Glutamatergic neuron (in vitro differentiated cells): ENCODE measurements around the gene ZNF580. TPM values are rescaled to one million over a fixed set of nuclear protein-coding genes. Genes with fewer than 3 reads are reported as not detected.
A peak's percentile ranks its signal among the peaks of the same experiment; 100 is the strongest.

ENCODE experiments used
- DNase-seq: peaks from one replicate; pipeline ENCODE4 v3.0.0; 2022
- H3K27ac Mint-ChIP-seq: one replicate; pipeline ENCODE4 v1.8.0; 2020; ENCODE audit warnings: mild to moderate bottlenecking, mixed read lengths, inconsistent platforms; ENCODE audit not compliant: unreplicated experiment
- H3K27me3 Mint-ChIP-seq: one replicate; pipeline ENCODE4 v1.8.0; 2020; ENCODE audit warnings: mild to moderate bottlenecking, moderate library complexity, mixed read lengths, inconsistent platforms; ENCODE audit not compliant: unreplicated experiment
- H3K36me3 Mint-ChIP-seq: one replicate; pipeline ENCODE4 v1.8.0; 2020; ENCODE audit warnings: mild to moderate bottlenecking, mixed read lengths, inconsistent platforms; ENCODE audit not compliant: unreplicated experiment
- H3K4me1 Mint-ChIP-seq: one replicate; pipeline ENCODE4 v1.8.0; 2020; ENCODE audit warnings: mild to moderate bottlenecking, low read depth, mixed read lengths, inconsistent platforms; ENCODE audit not compliant: unreplicated experiment
- H3K4me3 Mint-ChIP-seq: one replicate; pipeline ENCODE4 v1.8.0; 2020; ENCODE audit warnings: mild to moderate bottlenecking, mixed read lengths, inconsistent platforms; ENCODE audit not compliant: unreplicated experiment
- H3K9me3 Mint-ChIP-seq: one replicate; pipeline ENCODE4 v1.8.0; 2020; ENCODE audit warnings: mild to moderate bottlenecking, moderate library complexity, mixed read lengths, inconsistent platforms; ENCODE audit not compliant: unreplicated experiment
- total RNA-seq: library from RNA; stranded (reverse); fragmentation: NEBNext Ultra II Directional; extraction: Animal tissue kit (Norgen Biotek cat#: 25700); gene quantifications from one replicate; pipeline ENCODE4 v1.2.1, GENCODE V29; 2021; ENCODE audit not compliant: unreplicated experiment
- TF ChIP-seq, protein P1 (sequence below): fragments of 200-600 bp; sonication (generic); IDR thresholded peaks from one replicate; pipeline ENCODE4 v1.5.0; 2021; ENCODE audit not compliant: partially characterized antibody, unreplicated experiment

ZNF580 gene
- total RNA-seq, 1 donor from 2014 or later = 43.6 TPM

DNA sequence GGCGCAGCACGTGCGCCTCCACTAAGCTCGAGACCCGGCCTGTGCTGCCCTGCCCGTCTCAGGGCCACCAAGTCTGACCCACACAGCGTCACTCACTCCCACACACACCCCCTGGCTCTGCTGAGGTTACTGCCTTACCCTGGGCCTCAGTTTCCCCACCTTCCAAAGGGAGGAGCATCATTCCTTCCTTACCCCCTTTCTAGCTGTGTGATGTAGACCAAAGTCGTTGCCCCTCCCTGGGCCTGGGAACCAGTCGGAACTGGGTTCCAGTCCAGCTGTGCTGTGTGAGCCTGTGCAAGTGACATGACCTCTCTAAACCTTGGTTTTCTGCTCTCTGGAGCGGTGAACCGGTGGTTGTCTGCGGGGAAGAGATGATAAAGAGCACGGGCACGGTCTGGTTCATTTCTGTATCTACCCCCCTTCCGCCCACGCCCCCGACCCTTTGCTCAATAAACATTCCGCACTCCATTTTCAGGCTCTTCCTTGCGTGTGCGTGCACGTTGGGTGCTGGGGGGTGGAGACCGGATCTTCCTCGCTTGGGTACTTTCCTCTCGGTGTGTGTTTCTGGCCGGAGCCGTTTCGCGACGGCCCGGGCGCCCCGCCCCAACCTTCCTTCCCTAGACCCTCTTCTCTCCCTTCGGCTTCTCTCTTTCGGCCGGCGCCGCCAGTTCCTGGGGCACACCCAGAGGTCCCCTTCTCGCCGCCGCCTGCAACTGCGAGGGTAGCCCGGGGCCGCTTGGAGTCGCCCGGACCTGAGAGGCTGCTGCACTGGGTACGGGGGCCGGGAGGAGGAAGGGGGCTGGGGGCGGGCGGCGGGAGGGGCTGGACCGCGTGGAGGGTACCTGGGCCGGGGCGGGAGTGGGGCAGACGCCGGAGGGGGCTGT lies 2.4 kb downstream of the ZNF580 start, which contains the start of gene ZNF581:
TSS of gene ZNF581 (plus strand) at position 647 of the 884 bp plus-strand sequence. CDS start 923 bp downstream, outside the sequence.
- TF ChIP-seq, protein P1, sequence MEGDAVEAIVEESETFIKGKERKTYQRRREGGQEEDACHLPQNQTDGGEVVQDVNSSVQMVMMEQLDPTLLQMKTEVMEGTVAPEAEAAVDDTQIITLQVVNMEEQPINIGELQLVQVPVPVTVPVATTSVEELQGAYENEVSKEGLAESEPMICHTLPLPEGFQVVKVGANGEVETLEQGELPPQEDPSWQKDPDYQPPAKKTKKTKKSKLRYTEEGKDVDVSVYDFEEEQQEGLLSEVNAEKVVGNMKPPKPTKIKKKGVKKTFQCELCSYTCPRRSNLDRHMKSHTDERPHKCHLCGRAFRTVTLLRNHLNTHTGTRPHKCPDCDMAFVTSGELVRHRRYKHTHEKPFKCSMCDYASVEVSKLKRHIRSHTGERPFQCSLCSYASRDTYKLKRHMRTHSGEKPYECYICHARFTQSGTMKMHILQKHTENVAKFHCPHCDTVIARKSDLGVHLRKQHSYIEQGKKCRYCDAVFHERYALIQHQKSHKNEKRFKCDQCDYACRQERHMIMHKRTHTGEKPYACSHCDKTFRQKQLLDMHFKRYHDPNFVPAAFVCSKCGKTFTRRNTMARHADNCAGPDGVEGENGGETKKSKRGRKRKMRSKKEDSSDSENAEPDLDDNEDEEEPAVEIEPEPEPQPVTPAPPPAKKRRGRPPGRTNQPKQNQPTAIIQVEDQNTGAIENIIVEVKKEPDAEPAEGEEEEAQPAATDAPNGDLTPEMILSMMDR = no peak
- H3K4me3 Mint-ChIP-seq = peak within 1 kb of the TSS; percentile 97
- H3K4me1 Mint-ChIP-seq = peaks cover 22% of the 10 kb centered on the region
- H3K27me3 Mint-ChIP-seq = peaks cover 16% of the 10 kb centered on the region
- H3K36me3 Mint-ChIP-seq = no peaks in the 10 kb centered on the region
- peak; percentile 81 for DNase-seq
- H3K9me3 Mint-ChIP-seq = peaks cover 22% of the 10 kb centered on the region
- H3K27ac Mint-ChIP-seq = peak within 1 kb of the TSS; percentile 86

DNA sequence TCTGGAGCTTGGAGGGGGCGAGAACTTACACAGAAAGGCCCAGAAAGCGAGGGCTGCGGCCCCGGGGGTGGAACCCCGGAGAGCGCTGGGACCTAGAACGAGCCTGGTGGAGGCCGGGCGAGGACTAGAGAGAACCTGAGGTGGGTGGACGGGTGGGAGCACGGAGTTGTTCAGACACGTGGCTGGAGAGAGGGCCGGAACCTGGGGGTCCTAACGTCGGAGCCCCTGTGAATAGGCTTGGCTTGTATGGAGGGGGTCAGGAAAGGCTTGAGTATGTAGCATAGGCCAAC lies 3.0 kb downstream of the ZNF580 start:
- DNase-seq = no peak
- Mint-ChIP-seq H3K36me3 (no peaks in the 10 kb centered on the region), H3K27me3 (peaks cover 16% of the 10 kb centered on the region), H3K9me3 (peaks cover 22% of the 10 kb centered on the region), H3K27ac (peak overlapping the region; percentile 86), H3K4me3 (peak overlapping the region; percentile 91), H3K4me1 (peaks cover 23% of the 10 kb centered on the region)
- TF ChIP-seq, protein P1 = no peak

DNA sequence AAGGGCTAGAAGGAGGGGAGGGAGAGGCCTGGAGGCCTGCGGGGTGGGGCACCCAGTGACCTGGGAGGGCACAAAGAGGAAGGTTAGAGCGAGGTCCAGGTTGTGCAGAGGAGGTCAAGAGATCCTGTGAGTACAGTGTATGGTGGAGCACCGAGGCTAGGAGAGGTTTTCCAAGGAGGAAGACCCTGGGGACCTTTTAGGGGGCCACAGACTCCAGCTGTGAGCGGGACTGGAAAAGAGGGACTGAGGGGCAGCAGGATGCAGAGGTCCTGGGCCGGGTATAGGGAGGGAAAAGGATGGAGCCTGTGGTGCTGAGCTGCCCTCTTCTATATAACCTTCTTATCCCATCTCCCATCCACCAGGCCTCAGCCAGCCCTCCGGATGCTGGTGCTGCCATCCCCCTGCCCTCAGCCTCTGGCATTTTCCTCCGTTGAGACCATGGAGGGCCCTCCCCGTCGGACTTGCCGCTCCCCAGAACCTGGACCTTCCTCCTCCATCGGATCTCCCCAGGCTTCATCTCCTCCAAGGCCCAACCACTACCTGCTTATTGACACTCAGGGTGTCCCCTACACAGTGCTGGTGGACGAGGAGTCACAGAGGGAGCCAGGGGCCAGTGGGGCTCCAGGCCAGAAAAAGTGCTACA lies 3.5 kb downstream of the ZNF580 start:
- TF ChIP-seq, protein P1 = no peak
- no peaks in the 10 kb centered on the region for H3K36me3 Mint-ChIP-seq
- H3K27me3 Mint-ChIP-seq = peaks cover 14% of the 10 kb centered on the region
- peak overlapping the region; percentile 86 for H3K27ac Mint-ChIP-seq
- DNase-seq = no peak
- H3K4me1 Mint-ChIP-seq = peaks cover 19% of the 10 kb centered on the region
- peak overlapping the region; percentile 91 for H3K4me3 Mint-ChIP-seq
- peaks cover 21% of the 10 kb centered on the region for H3K9me3 Mint-ChIP-seq

DNA sequence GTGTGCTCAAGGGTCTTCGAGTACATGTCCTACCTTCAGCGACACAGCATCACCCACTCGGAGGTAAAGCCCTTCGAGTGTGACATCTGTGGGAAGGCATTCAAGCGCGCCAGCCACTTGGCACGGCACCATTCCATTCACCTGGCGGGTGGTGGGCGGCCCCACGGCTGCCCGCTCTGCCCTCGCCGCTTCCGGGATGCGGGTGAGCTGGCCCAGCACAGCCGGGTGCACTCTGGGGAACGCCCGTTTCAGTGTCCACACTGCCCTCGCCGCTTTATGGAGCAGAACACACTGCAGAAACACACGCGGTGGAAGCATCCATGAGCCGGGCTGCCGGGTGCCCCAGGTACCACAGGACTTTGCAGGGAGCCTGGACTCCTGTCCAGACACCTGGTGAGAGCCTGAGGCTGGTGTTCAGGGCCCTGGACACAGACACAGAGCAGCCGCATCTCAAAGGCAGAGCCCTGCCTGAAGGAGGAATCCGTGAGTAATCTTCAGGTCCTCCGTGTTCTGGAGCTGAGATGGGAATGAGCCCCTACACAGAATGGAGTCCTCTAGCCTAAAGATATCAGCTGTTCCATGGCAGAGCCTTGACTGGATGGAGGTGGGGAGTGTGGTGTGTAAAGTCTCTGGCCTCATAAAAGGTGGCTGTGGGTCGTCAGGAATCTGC lies 4.2 kb downstream of the ZNF580 start:
- Mint-ChIP-seq H3K4me3 (peak overlapping the region; percentile 91), H3K27me3 (peaks cover 16% of the 10 kb centered on the region), H3K27ac (no peak overlapping the region), H3K9me3 (peaks cover 19% of the 10 kb centered on the region), H3K4me1 (peaks cover 19% of the 10 kb centered on the region), H3K36me3 (no peaks in the 10 kb centered on the region)
- no peak for DNase-seq
- TF ChIP-seq, protein P1 = no peak
